ENCODE results near the gene PRAC1.

PRAC1 gene

GRCh38 chr17:48678141-48678971, 44.0 kb downstream of the PRAC1 start:
- TF ChIP-seq CTCF (IDR thresholded peaks at IDR 0.05; ENCODE audit: extremely low read depth, missing control alignments): peak; percentile 94
- peak; percentile 86 for DNase-seq (ENCODE audit: low spot score)

DNA sequence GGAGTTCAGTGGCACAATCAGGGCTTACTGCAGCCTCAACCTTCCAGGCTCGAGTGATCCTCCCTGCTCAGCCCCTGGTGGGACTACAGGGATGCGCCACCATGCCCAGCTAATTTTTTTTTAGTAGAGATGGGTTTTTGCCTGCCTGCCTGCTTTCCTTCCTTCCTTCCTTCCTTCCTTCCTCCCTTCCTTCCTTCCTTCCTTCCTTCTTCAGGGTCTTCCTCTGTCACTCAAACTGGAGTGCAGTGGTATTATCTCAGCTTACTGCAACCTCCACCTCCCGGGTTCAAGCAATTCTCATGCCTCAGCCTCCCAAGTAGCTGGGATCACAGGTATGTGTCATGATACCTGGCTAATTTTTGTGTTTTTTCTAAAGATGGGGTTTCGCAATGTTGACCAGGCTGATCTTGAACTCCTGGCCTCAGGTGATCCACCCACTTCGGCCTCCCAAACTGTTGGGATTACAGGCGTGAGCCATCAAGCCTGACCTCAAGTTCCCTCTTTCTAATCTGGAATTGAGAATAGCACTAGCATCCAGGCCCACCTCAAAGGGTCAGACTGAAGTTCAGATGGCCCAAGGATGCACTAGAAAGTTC, 45.3 kb downstream of the PRAC1 start:
- no peak for DNase-seq (ENCODE audit: low spot score)
- no peak for TF ChIP-seq CTCF (IDR thresholded peaks at IDR 0.05; ENCODE audit: extremely low read depth, missing control alignments)

- no peak for DNase-seq (ENCODE audit: low spot score)
- TF ChIP-seq CTCF (IDR thresholded peaks at IDR 0.05; ENCODE audit: extremely low read depth, missing control alignments): no peak
Measured at GRCh38 chr17:48672340-48672739, 50.0 kb downstream of the PRAC1 start.

All from GM20000 (cell line).